Glutamatergic neuron (in vitro differentiated cells): Measurements from ENCODE around the gene AASS. TPM values are rescaled to one million over a fixed set of nuclear protein-coding genes. Genes with fewer than 3 reads are reported as not detected.
"Not testable (repeated sequence)": the region's sequence is repeated elsewhere in the genome, so short reads cannot be mapped to it uniquely, and the experiment has no call there.

Source experiments
- DNase-seq: peaks from one replicate; pipeline ENCODE4 v3.0.0; 2022
- H3K27ac Mint-ChIP-seq: one replicate; pipeline ENCODE4 v1.8.0; 2020; ENCODE audit warnings: mild to moderate bottlenecking, mixed read lengths, inconsistent platforms; ENCODE audit not compliant: unreplicated experiment
- H3K27me3 Mint-ChIP-seq: one replicate; pipeline ENCODE4 v1.8.0; 2020; ENCODE audit warnings: mild to moderate bottlenecking, moderate library complexity, mixed read lengths, inconsistent platforms; ENCODE audit not compliant: unreplicated experiment
- H3K36me3 Mint-ChIP-seq: one replicate; pipeline ENCODE4 v1.8.0; 2020; ENCODE audit warnings: mild to moderate bottlenecking, mixed read lengths, inconsistent platforms; ENCODE audit not compliant: unreplicated experiment
- H3K4me1 Mint-ChIP-seq: one replicate; pipeline ENCODE4 v1.8.0; 2020; ENCODE audit warnings: mild to moderate bottlenecking, low read depth, mixed read lengths, inconsistent platforms; ENCODE audit not compliant: unreplicated experiment
- H3K4me3 Mint-ChIP-seq: one replicate; pipeline ENCODE4 v1.8.0; 2020; ENCODE audit warnings: mild to moderate bottlenecking, mixed read lengths, inconsistent platforms; ENCODE audit not compliant: unreplicated experiment
- H3K9me3 Mint-ChIP-seq: one replicate; pipeline ENCODE4 v1.8.0; 2020; ENCODE audit warnings: mild to moderate bottlenecking, moderate library complexity, mixed read lengths, inconsistent platforms; ENCODE audit not compliant: unreplicated experiment
- CTCF ChIP-seq: fragments of 200-600 bp; sonication (generic); IDR thresholded peaks from one replicate; pipeline ENCODE4 v1.5.0; 2021; ENCODE audit not compliant: partially characterized antibody, unreplicated experiment
- long read RNA-seq: library from polyadenylated mRNA; unstranded; transcript quantifications from one replicate; pipeline ENCODE4 v2.0.0, GENCODE V29; 2020; ENCODE audit not compliant: unreplicated experiment
- total RNA-seq: library from RNA; stranded (reverse); fragmentation: NEBNext Ultra II Directional; extraction: Animal tissue kit (Norgen Biotek cat#: 25700); gene quantifications from one replicate; pipeline ENCODE4 v1.2.1, GENCODE V29; 2021; ENCODE audit not compliant: unreplicated experiment

Gene AASS
- 37.0 TPM for total RNA-seq
- long read RNA-seq, partial matches to known transcripts: 2 of 3 reads
- long read RNA-seq, other reads (novel, unspliced or antisense): 0 of 3 reads

GRCh38 chr7:122143751-122144711 is at the start of gene AASS:
AASS (minus strand) TSS chr7:122144249; CDS start chr7:122133726, 10,523 bp downstream.
- peaks cover 11% of the 10 kb centered on the region for H3K9me3 Mint-ChIP-seq
- peak within 1 kb of the TSS; percentile 98 for H3K4me3 Mint-ChIP-seq
- TF ChIP-seq CTCF: no peak
- H3K36me3 Mint-ChIP-seq: no peaks in the 10 kb centered on the region
- H3K4me1 Mint-ChIP-seq: peaks cover 22% of the 10 kb centered on the region
- peak within 1 kb of the TSS; percentile 91 for H3K27ac Mint-ChIP-seq
- H3K27me3 Mint-ChIP-seq: peaks cover 8% of the 10 kb centered on the region
- peak; percentile 96 for DNase-seq

GRCh38 chr7:122188785-122189184 is 44.7 kb upstream of the AASS start:
- Mint-ChIP-seq H3K4me3 (no peak overlapping the region), H3K36me3 (no peaks in the 10 kb centered on the region), H3K9me3 (no peaks in the 10 kb centered on the region), H3K4me1 (no peaks in the 10 kb centered on the region), H3K27me3 (no peaks in the 10 kb centered on the region), H3K27ac (no peak overlapping the region)
- no peak for DNase-seq
- no peak for TF ChIP-seq CTCF

GRCh38 chr7:122183106-122183505 is 39.1 kb upstream of the AASS start:
- no peaks in the 10 kb centered on the region for H3K27me3 Mint-ChIP-seq
- H3K4me1 Mint-ChIP-seq: no peaks in the 10 kb centered on the region
- no peak for TF ChIP-seq CTCF
- H3K27ac Mint-ChIP-seq: no peak overlapping the region
- no peaks in the 10 kb centered on the region for H3K36me3 Mint-ChIP-seq
- H3K4me3 Mint-ChIP-seq: no peak overlapping the region
- no peaks in the 10 kb centered on the region for H3K9me3 Mint-ChIP-seq
- no peak for DNase-seq

GRCh38 chr7:122182081-122182480 is 38.0 kb upstream of the AASS start:
- no peaks in the 10 kb centered on the region for H3K27me3 Mint-ChIP-seq
- no peak for TF ChIP-seq CTCF
- no peak for DNase-seq
- no peaks in the 10 kb centered on the region for H3K36me3 Mint-ChIP-seq
- no peaks in the 10 kb centered on the region for H3K9me3 Mint-ChIP-seq
- H3K4me1 Mint-ChIP-seq: no peaks in the 10 kb centered on the region
- no peak overlapping the region for H3K4me3 Mint-ChIP-seq
- H3K27ac Mint-ChIP-seq: no peak overlapping the region

GRCh38 chr7:122172144-122172543 is 28.1 kb upstream of the AASS start:
- DNase-seq, H3K36me3 Mint-ChIP-seq, H3K27me3 Mint-ChIP-seq, H3K4me3 Mint-ChIP-seq, H3K4me1 Mint-ChIP-seq, H3K27ac Mint-ChIP-seq, H3K9me3 Mint-ChIP-seq: not testable (repeated sequence)
